Measurements from ENCODE around the gene USP2.

Gene USP2

DNA sequence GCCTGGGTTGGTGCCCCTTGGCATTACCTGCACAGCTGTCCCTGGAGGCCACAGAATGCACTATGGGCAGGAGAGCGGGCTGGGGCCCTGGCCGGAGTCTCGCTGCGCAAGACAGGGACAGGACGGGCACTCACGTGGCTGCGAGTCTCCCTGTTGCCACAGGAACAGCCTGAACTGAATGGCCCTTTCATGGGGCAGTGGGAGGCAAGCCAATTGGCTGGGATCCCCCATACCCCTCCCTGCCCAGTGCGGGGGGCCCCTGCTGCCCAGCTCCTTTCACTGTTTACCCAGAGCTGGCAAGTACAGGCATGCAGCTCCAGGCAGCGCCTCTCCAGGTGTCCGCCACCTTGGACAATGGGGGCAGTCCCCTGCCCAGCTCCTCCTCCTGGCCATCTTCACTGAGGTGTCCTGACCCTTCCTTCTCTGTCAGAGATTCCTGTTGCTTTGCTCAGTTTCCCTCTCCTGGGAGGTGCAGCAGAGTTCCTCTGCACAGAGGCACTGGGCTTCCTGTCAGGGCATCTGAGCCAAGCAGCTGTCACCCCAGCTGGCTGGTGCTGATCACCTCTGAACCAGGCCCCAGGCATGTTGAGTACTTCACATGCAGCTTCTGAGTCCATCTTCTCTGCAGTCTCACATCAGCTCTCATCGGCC is 5.2 kb downstream of the USP2 start:
- DNase-seq (ENCODE audit: low read depth), result no peak

DNA sequence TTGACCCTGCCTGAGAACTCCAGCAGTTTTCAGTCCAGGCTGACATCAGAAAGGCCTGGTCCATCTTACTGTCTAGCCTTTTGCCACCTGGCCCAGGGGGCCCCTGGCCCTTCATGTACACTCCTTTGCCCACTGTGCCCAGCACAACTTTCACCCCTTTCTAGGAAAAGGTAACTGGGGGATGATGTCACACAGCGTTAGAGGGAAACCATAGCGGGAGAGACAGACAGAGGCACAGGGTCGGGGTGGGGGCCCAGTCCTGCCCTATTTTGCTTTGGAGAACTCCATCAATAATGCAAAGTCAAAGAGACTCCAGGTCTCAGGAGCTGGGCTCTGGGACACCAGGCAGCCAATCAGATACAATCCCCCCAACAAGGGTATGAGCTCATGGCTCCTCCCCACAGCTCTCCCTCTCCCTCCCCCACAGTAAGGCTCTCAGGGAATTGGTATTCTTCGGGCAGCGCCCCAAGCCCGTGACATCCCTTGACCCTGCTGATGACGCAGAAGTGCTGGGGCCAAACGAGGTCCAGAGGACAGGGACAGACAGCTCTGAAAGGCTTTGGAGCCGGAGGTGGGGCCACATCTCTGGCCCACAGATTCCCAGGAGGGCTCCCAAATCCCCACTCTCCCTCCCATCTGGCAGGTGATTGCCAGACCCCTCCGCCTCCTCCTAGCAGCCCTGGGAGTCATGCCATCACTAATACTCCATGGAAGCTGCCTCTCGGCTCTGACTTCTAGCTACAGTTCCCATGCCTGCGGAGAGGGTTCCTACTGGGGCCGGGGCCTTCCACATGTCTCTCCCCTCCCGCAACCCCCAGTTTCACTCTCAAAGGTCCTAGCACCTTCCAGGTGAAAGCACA is 5.9 kb downstream of the USP2 start:
- no peak for DNase-seq (ENCODE audit: low read depth)

DNA sequence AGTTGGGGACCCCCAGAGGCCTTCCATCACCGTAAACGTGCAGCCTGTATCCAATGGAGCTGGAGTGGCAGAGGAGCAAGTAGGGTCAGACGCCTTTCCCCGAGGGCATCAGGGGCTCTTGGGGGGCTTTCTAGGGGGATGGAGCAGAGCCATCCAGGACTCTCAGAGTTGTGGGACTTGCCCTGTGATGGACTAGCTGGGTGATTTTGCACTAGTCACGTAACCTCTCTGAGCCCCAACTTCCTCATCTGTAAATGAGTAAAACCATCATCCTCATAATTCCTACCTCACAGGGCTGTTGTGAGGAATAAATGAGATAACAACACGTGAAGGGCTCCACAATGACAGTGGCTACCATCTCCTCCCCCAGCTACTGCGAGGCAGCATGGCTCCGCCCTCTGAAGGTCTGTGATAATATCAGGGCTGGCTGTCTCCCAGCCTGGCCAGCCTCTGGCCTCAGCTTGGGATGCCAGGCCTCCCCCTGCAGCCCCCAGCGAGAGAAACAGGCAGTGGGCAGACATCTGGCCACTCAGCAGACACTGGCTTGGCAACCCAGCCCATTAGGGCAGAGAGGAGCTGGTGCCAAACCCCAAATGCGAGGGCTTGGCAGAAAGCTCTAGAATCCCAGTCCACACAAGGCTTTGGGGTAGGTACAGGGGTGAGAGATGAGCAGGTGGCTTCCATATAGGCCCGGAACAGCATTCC is 6.7 kb downstream of the USP2 start:
- DNase-seq (ENCODE audit: low read depth), result no peak

DNA sequence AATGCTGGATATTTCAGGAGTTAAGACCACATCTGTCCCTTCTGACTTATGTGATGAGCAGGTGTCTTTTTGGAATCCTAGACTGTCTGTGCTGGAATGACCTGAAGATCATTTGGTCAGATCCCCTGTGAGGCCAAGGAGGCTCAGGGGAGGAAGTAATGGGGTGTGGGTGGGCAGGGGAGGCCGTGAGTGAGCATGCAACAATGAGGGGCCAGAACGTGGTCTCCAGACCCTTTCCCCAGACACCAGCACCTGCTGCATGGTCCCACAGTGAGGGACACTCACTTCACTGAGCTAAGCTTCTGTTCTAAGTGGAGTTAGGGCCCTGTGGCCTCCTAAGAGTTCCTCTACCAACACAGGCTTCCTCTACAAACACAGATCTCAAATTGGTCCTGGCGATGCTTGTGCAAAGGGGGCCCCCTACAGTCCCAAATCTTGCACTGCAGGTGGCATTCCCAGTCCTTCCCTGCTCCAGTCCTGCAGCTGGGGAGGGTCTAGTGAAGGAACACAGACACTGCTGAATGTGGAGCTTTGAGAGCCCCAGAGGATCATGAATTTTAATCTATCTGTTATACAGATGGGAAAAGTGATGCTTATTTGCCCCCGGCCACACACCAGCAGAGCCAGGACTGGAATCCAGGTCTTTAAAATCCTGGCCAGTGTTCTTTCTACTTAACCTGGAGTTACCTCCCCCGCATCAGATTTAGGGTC is 7.4 kb downstream of the USP2 start:
- DNase-seq (ENCODE audit: low read depth), result no peak

DNA sequence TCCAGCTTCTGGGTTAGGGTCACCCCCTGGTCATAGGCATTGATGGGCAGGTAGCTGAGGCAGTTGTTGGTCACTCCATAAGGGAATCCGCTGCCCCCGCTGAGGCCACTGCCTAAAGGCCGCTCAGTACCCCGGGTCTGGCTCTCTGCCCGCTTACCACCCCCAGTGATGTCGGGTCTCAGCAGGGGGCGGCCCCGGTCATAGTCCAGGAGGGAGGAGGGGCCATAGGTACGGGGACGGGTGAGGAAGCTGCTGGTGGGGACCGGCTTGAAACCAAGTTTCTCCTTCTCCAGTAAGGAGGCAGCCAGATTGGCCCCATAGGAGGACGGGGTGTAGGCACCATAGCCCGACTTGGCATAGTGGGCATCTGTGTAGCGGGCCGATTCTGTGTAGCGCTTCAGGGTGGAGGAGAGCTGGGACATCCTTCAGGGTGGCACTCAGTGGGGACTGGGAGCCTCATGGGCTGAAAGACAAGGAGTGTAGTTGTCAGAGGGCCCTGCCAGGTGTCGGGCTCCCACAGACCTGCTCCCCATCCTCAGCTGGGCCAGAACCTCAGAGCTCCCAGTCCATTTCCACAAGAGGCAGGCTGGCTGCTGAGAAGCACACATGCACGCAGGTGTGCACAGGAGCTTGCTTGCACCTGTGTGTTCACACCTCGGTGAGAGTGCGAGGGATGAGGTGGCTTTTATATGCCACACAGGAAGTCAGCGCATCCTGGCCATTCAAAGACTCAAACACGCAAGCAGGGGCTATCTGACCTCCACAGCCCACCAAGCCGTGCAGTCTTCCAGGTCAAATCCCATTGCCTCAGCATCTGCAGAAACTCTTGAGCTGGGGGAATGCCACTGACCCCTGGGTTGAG is 8.2 kb downstream of the USP2 start:
- no peak for DNase-seq (ENCODE audit: low read depth)

DNA sequence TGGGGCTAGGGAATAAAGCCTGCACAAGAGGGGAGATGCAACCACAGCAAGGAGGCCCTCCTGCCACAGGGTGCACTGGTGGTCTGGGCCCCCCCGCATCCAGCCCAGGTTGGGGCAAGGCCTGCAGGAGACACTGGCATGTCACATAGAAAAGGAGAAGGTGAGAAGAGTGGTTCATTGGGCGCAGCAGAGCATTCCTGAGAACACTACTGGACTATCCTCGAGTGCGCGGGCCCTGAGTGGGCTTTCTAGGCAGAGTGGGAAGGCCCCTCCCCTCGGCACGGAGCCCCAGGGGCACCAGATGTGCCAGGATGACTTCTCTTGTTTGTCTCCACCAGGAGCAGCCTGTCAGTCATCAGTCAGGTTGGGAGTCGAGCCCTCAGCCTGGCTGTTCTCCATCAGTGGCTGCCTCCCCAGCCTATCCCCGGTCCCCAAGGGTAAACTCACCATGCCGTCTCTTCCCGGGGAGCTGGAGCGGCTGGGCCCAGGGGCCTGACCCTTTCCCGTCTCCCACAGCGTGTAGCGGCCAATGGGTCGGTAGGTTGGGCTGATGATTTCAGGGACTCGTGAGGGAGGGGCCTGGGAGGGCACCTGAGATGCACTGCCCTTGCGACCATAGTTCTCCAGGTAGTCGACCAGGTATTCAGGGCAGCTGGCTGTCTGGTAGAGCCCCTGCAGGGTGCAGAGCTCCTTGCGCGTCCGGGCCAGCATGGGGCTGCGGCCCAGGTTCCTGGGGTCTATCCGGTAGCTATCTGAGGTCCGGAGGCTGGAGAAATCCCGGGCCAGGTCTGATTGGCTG is 9.0 kb downstream of the USP2 start:
- DNase-seq (ENCODE audit: low read depth), result no peak

DNA sequence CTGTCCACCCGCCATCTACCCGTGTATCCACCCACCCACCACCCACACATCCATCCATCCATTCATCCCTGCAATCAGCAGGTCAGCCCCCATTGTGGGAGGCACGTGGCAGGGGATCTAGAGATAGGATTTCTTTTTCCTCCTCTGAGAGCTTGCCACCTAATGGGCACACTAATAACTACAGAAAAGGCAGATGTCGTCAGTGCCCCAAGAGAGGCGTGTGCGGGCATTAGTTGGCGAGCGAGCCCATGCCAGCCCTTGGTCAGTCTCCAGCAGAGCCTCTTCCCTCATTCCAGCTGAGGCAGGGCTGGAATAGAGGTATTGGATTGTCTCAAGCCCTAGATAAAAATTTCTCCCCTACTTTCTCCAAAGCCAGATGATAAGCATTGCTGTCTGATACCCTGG is 9.7 kb downstream of the USP2 start:
- DNase-seq (ENCODE audit: low read depth), result no peak

DNA sequence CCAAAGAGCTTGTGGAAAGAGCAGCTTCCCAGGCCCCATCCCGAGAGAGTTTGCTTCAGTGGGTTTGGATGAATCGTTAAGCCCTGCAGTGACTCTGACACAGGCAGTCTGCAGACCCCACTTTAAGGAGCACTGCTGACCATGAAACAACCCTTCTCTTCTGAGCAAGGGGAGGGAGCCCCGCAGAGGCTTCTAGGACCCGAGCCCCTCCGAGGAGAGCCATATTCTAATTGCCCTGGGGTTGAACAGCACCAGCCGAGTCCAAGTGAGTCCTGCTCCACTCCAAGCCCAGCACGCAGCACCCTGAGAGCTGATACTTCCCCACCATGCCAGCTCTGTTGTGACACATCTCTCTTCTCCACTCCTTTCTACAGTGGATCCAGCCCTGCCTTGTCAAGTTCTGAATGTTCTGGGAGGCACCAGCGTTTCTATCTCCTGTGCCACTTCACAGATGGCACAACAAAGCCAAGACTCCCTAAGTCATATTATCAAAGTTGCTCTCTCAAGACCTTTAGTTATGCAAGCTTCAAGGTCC is 10.4 kb downstream of the USP2 start:
- no peak for DNase-seq (ENCODE audit: low read depth)

DNA sequence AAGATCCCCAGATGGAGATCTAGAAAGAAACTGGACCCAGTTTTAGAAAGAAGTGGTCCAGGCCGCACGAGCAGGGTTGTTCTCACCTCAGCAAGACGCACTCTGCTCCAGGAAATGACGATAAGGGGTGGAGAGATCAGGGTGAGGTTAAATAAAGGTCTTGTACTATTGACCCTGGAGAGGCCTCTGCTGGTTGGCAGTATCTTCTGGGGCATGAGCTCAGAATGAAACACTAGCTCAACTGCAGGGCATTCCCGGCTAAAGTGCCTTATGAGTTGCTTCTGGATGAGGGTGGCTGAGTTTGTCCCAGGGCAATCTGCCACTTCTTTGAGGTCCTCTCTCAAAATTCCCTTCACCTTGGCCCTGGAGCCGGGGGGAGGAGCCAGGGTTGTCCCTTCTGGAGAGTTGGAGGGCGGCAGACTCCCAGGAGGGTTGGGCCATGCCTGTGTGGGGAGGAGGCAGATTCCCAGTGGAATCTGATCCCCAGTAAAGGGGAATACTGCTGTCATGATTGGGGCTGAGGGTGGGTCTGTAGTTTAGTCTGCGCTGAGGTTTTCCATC is 10.9 kb downstream of the USP2 start:
- DNase-seq (ENCODE audit: low read depth), result no peak

DNA sequence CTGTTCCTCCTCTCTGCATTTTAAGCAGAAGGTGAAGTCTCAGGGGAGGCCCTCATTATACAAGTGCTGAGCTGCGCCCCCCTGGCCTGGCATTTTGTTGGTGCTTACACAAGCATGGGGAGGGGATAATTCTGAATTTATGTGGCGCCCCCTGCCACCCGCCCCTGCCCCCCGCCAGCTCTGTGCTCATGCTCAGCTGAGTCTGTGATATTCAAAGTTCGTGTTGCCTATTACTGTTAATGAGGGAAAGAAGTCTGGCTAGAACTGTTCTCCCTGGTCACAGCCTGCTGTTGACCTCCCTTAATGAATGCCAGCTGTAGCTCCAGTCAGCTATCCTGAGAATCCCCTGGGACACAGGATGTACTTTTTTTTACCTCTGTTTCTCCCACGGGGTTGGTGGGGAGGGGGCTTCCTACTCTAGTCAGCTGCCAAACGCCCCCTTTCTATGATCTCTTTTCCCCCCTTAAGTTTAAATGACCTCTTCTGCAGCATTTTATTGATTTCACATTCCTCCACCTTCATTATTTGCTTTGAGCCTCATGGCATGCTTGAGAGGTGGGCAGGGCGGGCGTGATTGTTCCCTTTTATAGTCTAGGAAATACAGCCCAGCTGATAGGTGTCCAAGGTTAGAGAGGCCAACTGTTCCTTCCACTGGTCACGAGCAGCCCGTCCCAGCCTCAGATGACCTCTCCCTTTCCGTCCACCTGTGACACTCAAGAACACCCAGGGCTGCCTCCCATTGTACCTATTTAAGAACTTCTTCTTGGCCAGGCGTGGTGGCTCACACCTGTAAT is 12.2 kb downstream of the USP2 start:
- DNase-seq (ENCODE audit: low read depth), result no peak

DNA sequence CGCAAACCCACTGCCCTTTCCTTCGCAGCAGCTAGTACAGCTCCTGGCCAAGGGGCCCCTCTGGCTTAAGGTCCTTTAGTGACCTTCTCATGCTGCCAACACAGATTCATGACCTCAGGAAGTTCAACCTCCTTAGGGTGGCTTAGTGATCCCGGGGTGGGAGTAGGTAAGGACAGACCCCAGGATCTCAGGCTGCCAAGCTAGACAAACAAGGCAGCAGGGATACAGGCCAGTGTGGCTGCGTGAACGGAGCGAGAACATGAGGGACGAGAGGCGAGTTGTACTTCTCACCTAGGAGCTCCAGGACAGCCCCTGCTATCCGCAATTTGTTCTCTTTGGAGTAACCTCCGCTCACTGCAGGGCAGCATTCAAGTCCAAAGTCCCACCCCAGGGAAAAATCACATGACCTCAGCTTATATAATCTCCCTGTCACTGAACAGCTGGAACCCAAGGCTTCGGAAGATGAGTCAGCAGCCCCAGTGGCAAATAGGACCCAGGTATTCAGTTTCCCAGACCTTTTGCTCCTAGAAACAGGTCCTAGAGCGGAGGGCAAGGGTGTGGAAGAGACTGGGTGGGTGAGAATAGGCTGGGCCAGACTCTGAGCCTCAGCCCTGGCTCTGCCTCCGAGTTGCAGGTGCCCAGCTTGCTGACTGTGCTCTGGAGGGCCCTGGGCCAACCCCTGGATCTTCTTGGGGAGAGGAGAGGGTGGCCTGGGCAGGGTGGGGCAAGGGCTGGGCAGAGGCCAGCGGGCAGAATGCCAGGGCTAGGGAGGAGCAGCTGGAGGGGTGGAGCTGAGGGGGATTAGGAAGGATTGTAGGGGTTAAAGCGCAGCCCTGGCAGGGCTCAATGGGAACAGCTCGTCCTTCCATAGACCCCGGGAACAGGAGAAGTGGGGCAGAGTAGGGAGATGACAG is 13.1 kb downstream of the USP2 start:
- no peak for DNase-seq (ENCODE audit: low read depth)

DNA sequence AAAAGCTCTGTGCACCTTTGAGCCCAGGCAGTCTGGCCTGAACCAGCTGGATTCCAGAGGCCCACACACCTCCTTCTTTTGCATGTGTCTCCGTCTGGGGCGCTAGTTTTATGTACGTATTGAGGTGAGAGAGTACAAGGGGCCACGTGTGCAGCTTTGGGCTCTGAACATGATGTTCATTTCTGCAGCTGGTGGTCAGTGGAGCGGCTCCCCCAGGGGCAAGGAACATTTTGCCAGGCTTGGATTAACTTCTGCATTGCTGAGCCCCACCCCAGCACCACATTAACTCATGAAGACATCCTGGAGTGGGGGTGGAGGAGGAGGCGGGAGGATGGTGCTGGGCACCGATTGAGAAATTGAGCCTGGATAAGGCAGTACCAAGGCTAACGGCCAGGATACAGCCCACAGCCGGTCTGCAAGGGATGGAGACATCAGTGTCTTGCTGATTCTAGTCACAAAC is 13.8 kb downstream of the USP2 start:
- no peak for DNase-seq (ENCODE audit: low read depth)

DNA sequence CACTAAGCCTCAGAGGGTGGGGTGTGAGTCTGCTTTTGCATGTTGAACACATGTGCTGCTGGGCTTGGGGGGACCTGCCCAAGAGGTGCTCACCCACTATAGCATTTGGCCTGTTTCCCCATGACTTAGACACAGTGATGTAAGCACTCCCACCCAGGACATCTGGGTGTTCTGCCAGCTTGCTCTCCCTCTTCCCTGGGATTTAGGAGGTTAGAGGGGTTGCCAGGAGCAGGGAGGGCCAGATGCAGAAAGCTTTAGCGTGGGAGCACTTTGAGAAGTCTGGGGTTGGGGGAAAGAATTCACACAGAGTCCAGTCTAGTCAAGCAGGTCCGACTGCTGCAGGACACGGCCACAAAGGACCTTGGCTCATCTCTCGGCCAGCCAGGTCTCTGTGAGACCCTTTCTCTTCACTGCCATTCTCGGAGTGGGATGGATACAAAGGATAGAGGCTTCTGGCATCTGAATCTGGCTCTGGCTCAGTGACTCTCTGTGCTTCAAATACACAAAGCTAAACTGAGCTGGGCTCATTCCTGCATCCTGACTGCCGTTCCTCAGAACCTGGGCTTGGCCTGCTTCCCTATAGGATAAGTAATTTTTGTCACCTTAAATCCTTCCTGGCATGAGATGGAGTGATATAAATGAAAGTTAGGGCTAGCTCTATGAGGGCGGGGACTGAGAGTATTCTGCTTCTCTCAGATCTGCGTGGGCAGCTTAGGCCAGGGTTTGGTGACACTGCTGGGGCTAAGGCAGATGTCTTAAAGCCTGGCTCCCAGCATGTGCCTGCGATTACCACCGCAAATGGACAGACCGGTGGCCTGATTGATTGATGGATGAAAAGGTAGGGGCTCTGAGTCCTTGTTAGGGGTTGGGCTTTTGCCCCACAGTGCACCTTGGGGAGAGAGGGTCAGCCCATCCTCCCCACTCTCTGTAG is 14.5 kb downstream of the USP2 start:
- DNase-seq (ENCODE audit: low read depth), result no peak

DNA sequence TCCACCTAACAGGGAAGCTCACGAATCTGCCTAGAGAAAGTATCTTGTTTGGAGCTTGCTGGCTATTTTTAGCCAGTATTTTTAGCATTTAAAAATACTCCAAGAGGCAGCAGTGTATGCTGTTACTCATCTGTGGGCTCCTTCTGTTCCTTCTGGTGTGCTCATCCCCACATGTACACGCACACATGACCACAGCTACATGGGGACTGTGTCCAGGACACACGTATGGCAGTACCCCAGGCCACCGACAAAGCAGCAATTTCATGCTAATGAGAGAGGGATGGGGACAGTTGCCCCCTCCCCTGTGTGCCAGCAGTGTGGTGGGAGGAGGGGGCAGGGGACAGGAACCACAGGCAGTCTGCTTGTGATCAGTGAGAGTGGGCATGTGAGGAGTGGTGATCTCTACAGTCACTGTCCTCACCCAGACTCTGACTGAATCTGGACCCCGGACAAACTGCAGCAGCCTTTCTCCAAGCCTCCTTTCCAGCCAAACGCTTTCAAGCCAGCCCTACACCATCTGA is 16.4 kb downstream of the USP2 start:
- no peak for DNase-seq (ENCODE audit: low read depth)

DNA sequence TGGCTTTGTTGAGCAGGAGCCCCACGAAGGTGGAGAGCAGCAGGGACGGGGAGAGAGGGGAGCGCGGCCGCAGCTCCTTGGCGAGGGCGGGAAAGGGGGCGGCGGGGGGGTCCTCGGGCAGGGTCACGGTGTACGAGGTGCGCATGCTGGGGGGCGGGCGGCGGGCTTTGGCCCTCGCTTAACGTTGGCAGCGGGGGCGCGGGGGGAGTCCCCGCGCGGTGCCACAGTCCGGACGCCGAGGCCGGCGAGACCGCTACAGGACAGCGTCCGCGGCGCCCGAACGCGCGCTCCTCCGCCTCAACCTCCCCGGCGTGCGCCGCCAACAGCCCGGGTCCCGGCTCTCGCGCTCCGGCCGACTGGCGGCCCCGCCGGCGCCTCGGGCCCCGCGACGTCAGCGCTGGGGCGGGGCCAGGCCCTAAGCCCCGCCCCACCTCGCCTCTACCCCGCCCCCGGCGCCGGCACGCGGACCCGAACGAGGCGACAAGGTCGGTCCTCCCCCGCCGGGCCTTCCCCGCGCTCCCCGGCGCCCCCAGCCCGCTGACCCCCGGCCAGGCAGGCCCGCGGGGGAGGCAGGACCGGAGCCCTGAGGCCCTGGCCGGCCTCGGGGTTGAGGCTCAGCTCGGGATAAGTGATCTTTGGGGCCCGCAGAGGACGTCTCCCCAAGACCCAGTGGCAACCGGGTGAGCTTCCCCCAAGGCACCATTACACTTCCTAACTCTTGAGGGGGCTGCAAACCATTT is 17.5 kb downstream of the USP2 start:
- peak; percentile 33 for DNase-seq (ENCODE audit: low read depth)

Data from stimulated activated CD8-positive, alpha-beta memory T cell treated with anti-CD3 and anti-CD28 coated beads, Interleukin-4, amount 100 ng/mL, for 24 hours (primary cell).